HepG2 (cell line): ENCODE results near the gene HELZ. TPM values are rescaled to one million over a fixed set of nuclear protein-coding genes. Genes with fewer than 3 reads are reported as not detected.

Experiments
- FOSL2 ChIP-seq: sonication (generic); formaldehyde crosslinking; IDR thresholded peaks from 2 replicates; pipeline ENCODE4 v1.4.0; 2020; ENCODE audit warnings: missing genetic modification reagents
- GATA4 ChIP-seq: sonication (generic); IDR thresholded peaks from 2 replicates; pipeline ENCODE4 v1.6.1; 2016; ENCODE audit warnings: antibody characterized with exemption, low read depth, borderline replicate concordance
- GTF3A ChIP-seq: sonication (generic); formaldehyde crosslinking; conservative IDR thresholded peaks from 2 replicates; pipeline ENCODE4 v1.4.0; 2020; ENCODE audit warnings: mild to moderate bottlenecking, missing genetic modification reagents
- KLF11 ChIP-seq: IDR thresholded peaks from 2 replicates; pipeline ENCODE4 v1.6.1; 2016; ENCODE audit warnings: missing compliant biosample characterization
- KLF12 ChIP-seq: sonication (generic); formaldehyde crosslinking; IDR thresholded peaks from 2 replicates; pipeline ENCODE4 v1.4.0; 2020; ENCODE audit warnings: missing genetic modification reagents, borderline replicate concordance
- MAFG ChIP-seq: sonication (generic); formaldehyde crosslinking; IDR thresholded peaks from 2 replicates; pipeline ENCODE4 v1.5.1; 2020; ENCODE audit warnings: mild to moderate bottlenecking, missing genetic modification reagents
- POLR2A ChIP-seq, 2 experiments: IDR thresholded peaks; 2 replicates each; pipeline ENCODE4 v1.6.1; 2011; ENCODE audit warnings: low read depth in 2 of 2, low read length in 2 of 2, mild to moderate bottlenecking in 1 of 2, moderate library complexity in 1 of 2; ENCODE audit not compliant: insufficient read depth in 1 of 2
- PRDM4 ChIP-seq: sonication (generic); formaldehyde crosslinking; IDR thresholded peaks from 2 replicates; pipeline ENCODE4 v1.9.0; 2021; ENCODE audit warnings: missing genetic modification reagents, borderline replicate concordance
- SYNCRIP ChIP-seq: fragments of 200-400 bp; formaldehyde crosslinking; IDR thresholded peaks from 2 replicates; pipeline ENCODE4 v1.6.1; 2018; ENCODE audit warnings: mild to moderate bottlenecking, low read depth, low read length; ENCODE audit not compliant: insufficient read depth
- TRIM24 ChIP-seq: sonication (generic); formaldehyde crosslinking; IDR thresholded peaks from 2 replicates; pipeline ENCODE4 v1.8.0; 2022; ENCODE audit warnings: mild to moderate bottlenecking, missing genetic modification reagents
- ZNF281 ChIP-seq: sonication (generic); formaldehyde crosslinking; IDR thresholded peaks from 2 replicates; pipeline ENCODE4 v1.4.0; 2020; ENCODE audit warnings: missing genetic modification reagents, borderline replicate concordance
- ZNF337 ChIP-seq: sonication (generic); formaldehyde crosslinking; IDR thresholded peaks from 2 replicates; pipeline ENCODE4 v1.5.1; 2020; ENCODE audit warnings: missing genetic modification reagents, low read depth, mild to moderate bottlenecking, borderline replicate concordance
- ZNF710 ChIP-seq: sonication (generic); formaldehyde crosslinking; IDR thresholded peaks from 2 replicates; pipeline ENCODE4 v1.5.0; 2020; ENCODE audit warnings: mild to moderate bottlenecking, missing genetic modification reagents, borderline replicate concordance
- ZNF790 ChIP-seq: sonication (generic); formaldehyde crosslinking; IDR thresholded peaks from 2 replicates; pipeline ENCODE4 v1.8.0; 2022; ENCODE audit warnings: missing genetic modification reagents, mild to moderate bottlenecking, borderline replicate concordance
- ZXDC ChIP-seq: sonication (generic); formaldehyde crosslinking; IDR thresholded peaks from 2 replicates; pipeline ENCODE4 v1.5.0; 2020; ENCODE audit warnings: mild to moderate bottlenecking, missing genetic modification reagents
- polyA plus RNA-seq, 8 experiments: library from polyadenylated mRNA; depleted of rRNA in 3 of 8; stranded (reverse) in 7 of 8; unstranded in 1 of 8; fragments of >200 nt; fragmentation: Illumina TruSeq in 4 of 8; extraction: Trizol in 4 of 8; gene quantifications; 2 replicates each; pipeline versions ENCODE4 v1.2.1 to v1.2.3, GENCODE V29; 2011 to 2016; ENCODE audit warnings: low read depth in 4 of 8, missing spikeins in 1 of 8, mixed read lengths in 1 of 8; ENCODE audit not compliant: insufficient read depth in 1 of 8
- total RNA-seq, 5 experiments: library from RNA; depleted of rRNA; stranded (reverse); fragments of >200 nt; fragmentation: Illumina TruSeq; extraction: Trizol; gene quantifications; 2 replicates each; pipeline ENCODE4 v1.2.3, GENCODE V29; 2016; ENCODE audit warnings: low read depth in 1 of 5
- TF ChIP-seq, protein P1 (sequence below): sonication (generic); formaldehyde crosslinking; IDR thresholded peaks from 2 replicates; pipeline ENCODE4 v1.5.0; 2020; ENCODE audit warnings: missing genetic modification reagents
- TF ChIP-seq, protein P2 (sequence below): sonication (generic); formaldehyde crosslinking; IDR thresholded peaks from 2 replicates; pipeline ENCODE4 v1.8.1; 2023; ENCODE audit warnings: mild to moderate bottlenecking, missing genetic modification reagents, borderline replicate concordance

HELZ gene
- total and polyA plus RNA-seq, 2 of the 13 experiments (the other 11 are each of a cell fraction or from before 2014, with no cell fraction given), result 35.3 to 52.4 TPM

GRCh38 chr17:67293251-67294203, 48.5 kb upstream of the HELZ start (continued):
- no peak for TF ChIP-seq PRDM4 (CRISPR knock-in tag)
- TF ChIP-seq ZNF281 (CRISPR knock-in tag), result no peak
- TF ChIP-seq TRIM24 (CRISPR knock-in tag), result no peak
- no peak for TF ChIP-seq ZNF790
- TF ChIP-seq ZNF710 (CRISPR knock-in tag), result peak; percentile 46; the same call in 1 of the 2 replicates
- TF ChIP-seq MAFG (CRISPR knock-in tag), result no peak
- no peak for TF ChIP-seq GTF3A (CRISPR knock-in tag)
- no peak for TF ChIP-seq KLF12 (CRISPR knock-in tag)
- TF ChIP-seq ZNF337, result no peak
- TF ChIP-seq, protein P1, sequence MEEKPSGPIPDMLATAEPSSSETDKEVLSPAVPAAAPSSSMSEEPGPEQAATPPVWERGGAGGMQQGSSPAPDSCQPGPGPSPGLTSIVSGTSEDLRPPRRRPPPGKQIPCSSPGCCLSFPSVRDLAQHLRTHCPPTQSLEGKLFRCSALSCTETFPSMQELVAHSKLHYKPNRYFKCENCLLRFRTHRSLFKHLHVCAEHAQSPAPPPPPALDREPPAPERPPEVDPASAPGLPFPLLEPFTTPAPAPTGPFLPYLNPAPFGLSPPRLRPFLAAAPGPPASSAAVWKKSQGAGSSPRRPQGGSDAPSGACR (CRISPR knock-in tag), result no peak
- TF ChIP-seq FOSL2 (CRISPR knock-in tag), result 0 out of 2 replicates have a peak, but pooled peaks have one; percentile 28
- no peak for TF ChIP-seq SYNCRIP
- no peak for TF ChIP-seq POLR2A (IDR thresholded peaks at IDR 0.05; ENCODE audit: insufficient read depth in 1 of 2, low read depth in 2 of 2, low read length in 2 of 2)
- no peak for TF ChIP-seq GATA4
- TF ChIP-seq, protein P2, sequence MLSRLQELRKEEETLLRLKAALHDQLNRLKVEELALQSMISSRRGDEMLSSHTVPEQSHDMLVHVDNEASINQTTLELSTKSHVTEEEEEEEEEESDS (CRISPR knock-in tag), result no peak
- peak; percentile 77; the same call in 1 of the 2 replicates for TF ChIP-seq KLF11 (CRISPR knock-in tag)
- TF ChIP-seq ZXDC (CRISPR knock-in tag), result no peak
